ENCODE results near the gene PNPLA7.

DNA sequence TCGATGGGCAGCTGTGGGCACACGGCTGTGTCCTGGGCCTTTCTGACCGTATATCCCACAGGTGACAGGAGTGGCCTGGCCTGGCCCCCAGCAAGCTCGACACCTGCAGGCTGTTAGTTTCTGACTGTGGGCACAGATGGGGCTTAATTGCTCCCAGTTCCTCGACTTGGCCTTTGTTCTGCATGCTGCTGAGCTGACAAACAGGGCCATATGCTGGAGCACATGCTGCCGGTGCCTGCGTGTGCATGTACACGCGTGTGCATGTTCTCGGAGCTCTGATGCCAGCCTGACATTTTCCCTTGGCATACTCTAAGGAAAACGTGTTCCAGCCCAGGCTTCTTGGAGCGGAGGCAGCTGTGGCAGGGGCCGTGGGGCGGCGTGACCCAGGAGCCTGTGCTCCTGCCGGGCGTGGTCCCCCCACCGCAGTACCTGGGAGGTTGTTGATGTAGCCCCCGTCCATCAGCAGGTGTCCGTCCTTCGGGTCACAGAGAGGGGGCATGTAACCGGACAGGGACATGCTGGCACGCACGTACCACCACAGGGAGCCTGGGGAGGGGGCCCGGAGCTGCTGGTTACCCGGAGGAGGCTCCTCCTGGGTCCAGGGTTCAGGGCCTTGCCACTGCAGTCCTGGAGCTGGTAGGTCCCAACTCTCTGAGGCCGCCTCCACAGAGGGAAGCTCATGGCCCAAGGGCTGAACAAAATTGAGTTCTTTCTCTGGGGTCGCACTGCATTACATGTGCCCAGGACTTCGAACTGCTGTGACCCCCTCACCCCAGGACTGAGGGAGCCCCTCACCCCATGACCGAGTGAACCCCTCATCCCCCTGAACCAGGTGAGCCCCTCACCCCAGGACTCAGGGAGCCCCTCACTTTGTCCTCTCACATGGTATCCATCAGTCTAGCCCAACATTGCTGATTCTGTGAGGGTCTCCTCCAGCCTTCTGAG lies 86.9 kb downstream of the PNPLA7 start:
- TF ChIP-seq POLR2AphosphoS5 (IDR thresholded peaks at IDR 0.05; ENCODE audit: low read depth, low read length), result no peak
- TF ChIP-seq POLR2A (IDR thresholded peaks at IDR 0.05; ENCODE audit: low read depth, low read length), result no peak
- TF ChIP-seq TAF1 (IDR thresholded peaks at IDR 0.05; ENCODE audit: borderline replicate concordance, low read depth, low read length), result no peak

Measured in GM12892 (cell line).